Activated CD8-positive, alpha-beta T cell treated with anti-CD3 and anti-CD28 coated beads for 36 hours (primary cell): Measurements from ENCODE around the gene HHATL. TPM values are rescaled to one million over a fixed set of nuclear protein-coding genes. Genes with fewer than 3 reads are reported as not detected.
"Not testable (repeated sequence)": the region's sequence is repeated elsewhere in the genome, so short reads cannot be mapped to it uniquely, and the experiment has no call there.

Experiments used
- ATAC-seq: fragments of 200-7000 bp; cut with Tn5 transposase; one replicate; pipeline ENCODE4 v1.10.0; 2021; ENCODE audit warnings: mild to moderate bottlenecking, moderate library complexity
- CTCF ChIA-PET: fragments of 350-600 bp; sonication (Branson Sonifier 250); formaldehyde crosslinking; loops from one replicate; lab custom pipeline; 2021; ENCODE audit warnings: antibody characterized with exemption; lab: Charles Lee
- POLR2A ChIA-PET: fragments of 350-600 bp; sonication (Branson Sonifier 250); formaldehyde crosslinking; loops from one replicate; lab custom pipeline; 2021; ENCODE audit warnings: antibody characterized with exemption; lab: Charles Lee
- DNase-seq: peaks from one replicate; pipeline ENCODE4 v3.0.0-alpha.2; 2020
- H3K27ac Mint-ChIP-seq: one replicate; pipeline ENCODE4 v1.8.0; 2021; ENCODE audit warnings: mild to moderate bottlenecking, mixed read lengths
- H3K27me3 Mint-ChIP-seq: one replicate; pipeline ENCODE4 v1.8.0; 2021; ENCODE audit warnings: mixed read lengths
- H3K36me3 Mint-ChIP-seq: one replicate; pipeline ENCODE4 v1.8.0; 2021; ENCODE audit warnings: low read depth, mixed read lengths
- H3K4me1 Mint-ChIP-seq: one replicate; pipeline ENCODE4 v1.8.0; 2021; ENCODE audit warnings: low read depth, mixed read lengths
- H3K4me3 Mint-ChIP-seq: one replicate; pipeline ENCODE4 v1.8.0; 2021; ENCODE audit warnings: mild to moderate bottlenecking, moderate library complexity, mixed read lengths
- H3K9me3 Mint-ChIP-seq: one replicate; pipeline ENCODE4 v1.8.0; 2021; ENCODE audit warnings: mixed read lengths
- intact Hi-C: fragments of 100-400 bp; cut with micrococcal nuclease; formaldehyde crosslinking; loops from one replicate; pipeline ENCODE4 v1.10.0; 2022
- total RNA-seq, 2 experiments: library from RNA; stranded (reverse); gene quantifications; one replicate each; pipeline ENCODE4 v1.2.3, GENCODE V29; 2021
- TF ChIP-seq, protein P1 (sequence below): fragments of 200-600 bp; IDR thresholded peaks from one replicate; pipeline ENCODE4 v1.8.0; 2022; ENCODE audit warnings: antibody characterized with exemption, mild to moderate bottlenecking

Gene HHATL
- total RNA-seq, 2 experiments from 2014 or later = not detected

DNA sequence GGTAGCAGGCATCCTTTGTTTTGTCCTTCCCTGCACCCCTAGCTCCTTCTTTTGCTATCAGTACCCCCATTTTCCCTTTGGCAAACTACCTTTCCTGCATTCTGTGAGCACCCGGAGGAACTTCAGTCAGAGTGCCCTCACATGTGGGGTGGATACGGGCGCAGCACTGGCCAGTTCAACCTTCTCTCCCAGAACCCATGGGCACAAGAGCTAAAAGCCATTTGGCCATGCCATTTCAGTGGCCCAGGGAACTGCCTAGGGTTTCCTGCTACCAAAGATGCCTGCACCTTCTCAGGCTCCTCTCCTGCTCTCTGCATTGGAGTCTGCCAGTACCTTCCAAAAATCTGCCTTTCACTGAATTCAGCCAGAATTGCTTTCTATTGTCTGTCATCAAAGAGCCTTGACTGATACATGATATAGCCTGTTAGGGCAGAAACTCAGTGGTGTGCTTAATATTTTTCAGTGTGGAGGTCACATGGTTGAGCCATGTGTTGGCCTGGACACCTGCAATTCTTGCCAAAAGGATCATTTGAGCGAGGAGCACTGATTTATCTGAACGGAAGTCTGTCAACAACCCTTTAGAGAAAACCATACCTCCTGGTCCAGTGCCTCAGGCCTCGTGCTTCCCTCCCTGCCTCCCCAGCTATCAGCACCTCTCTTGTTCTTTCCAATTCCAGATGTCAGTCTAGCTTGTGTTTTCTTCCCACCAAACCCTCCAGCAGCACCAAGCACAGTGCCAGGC is 27.0 kb upstream of the HHATL start:
- TF ChIP-seq, protein P1, sequence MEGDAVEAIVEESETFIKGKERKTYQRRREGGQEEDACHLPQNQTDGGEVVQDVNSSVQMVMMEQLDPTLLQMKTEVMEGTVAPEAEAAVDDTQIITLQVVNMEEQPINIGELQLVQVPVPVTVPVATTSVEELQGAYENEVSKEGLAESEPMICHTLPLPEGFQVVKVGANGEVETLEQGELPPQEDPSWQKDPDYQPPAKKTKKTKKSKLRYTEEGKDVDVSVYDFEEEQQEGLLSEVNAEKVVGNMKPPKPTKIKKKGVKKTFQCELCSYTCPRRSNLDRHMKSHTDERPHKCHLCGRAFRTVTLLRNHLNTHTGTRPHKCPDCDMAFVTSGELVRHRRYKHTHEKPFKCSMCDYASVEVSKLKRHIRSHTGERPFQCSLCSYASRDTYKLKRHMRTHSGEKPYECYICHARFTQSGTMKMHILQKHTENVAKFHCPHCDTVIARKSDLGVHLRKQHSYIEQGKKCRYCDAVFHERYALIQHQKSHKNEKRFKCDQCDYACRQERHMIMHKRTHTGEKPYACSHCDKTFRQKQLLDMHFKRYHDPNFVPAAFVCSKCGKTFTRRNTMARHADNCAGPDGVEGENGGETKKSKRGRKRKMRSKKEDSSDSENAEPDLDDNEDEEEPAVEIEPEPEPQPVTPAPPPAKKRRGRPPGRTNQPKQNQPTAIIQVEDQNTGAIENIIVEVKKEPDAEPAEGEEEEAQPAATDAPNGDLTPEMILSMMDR = no peak
- ATAC-seq = no peak
- POLR2A ChIA-PET = no interaction called here
- H3K4me1 Mint-ChIP-seq = no peaks in the 10 kb centered on the region
- H3K27ac Mint-ChIP-seq = no peak overlapping the region
- CTCF ChIA-PET = interaction anchor here (1.2 kb wide), 1 partner anchor 12 kb away, joined by 3 read pairs; no protein-coding TSS in a partner anchor
- no peaks in the 10 kb centered on the region for H3K36me3 Mint-ChIP-seq
- no peak overlapping the region for H3K4me3 Mint-ChIP-seq
- peaks cover 5% of the 10 kb centered on the region for H3K27me3 Mint-ChIP-seq
- no peak for DNase-seq
- intact Hi-C loops = no loop called here
- H3K9me3 Mint-ChIP-seq = no peaks in the 10 kb centered on the region

GRCh38 chr3:42728668-42729364 is 26.2 kb upstream of the HHATL start:
- Mint-ChIP-seq H3K4me1 (no peaks in the 10 kb centered on the region), H3K27ac (no peak overlapping the region), H3K4me3 (no peak overlapping the region), H3K27me3 (peaks cover 7% of the 10 kb centered on the region), H3K36me3 (no peaks in the 10 kb centered on the region), H3K9me3 (no peaks in the 10 kb centered on the region)
- ChIA-PET POLR2A (no interaction called here), CTCF (interaction anchor here (1.2 kb wide), 1 partner anchor 13 kb away, joined by 3 read pairs; no protein-coding TSS in a partner anchor)
- DNase-seq = no peak
- no peak for ATAC-seq
- TF ChIP-seq, protein P1 = no peak
- intact Hi-C loops = no loop called here

- ATAC-seq (no peak), DNase-seq (no peak)
- no peaks in the 10 kb centered on the region for H3K4me1 Mint-ChIP-seq
- peaks cover 7% of the 10 kb centered on the region for H3K27me3 Mint-ChIP-seq
- ChIA-PET POLR2A (no interaction called here), CTCF (no interaction called here)
- TF ChIP-seq, protein P1 = no peak
- no peak overlapping the region for H3K27ac Mint-ChIP-seq
- no peaks in the 10 kb centered on the region for H3K36me3 Mint-ChIP-seq
- H3K4me3 Mint-ChIP-seq = no peak overlapping the region
- intact Hi-C loops = no loop called here
- H3K9me3 Mint-ChIP-seq = no peaks in the 10 kb centered on the region
Measured at GRCh38 chr3:42728056-42728455, 25.5 kb upstream of the HHATL start.

- ATAC-seq = no peak
- Mint-ChIP-seq H3K4me3 (no peak overlapping the region), H3K27me3 (peaks cover 7% of the 10 kb centered on the region), H3K27ac (no peak overlapping the region), H3K4me1 (no peaks in the 10 kb centered on the region), H3K9me3 (no peaks in the 10 kb centered on the region), H3K36me3 (no peaks in the 10 kb centered on the region)
- ChIA-PET POLR2A (interaction anchor here (0.7 kb wide), 1 partner anchor 90 kb away, joined by 3 read pairs; no protein-coding TSS in a partner anchor), CTCF (no interaction called here)
- TF ChIP-seq, protein P1 = no peak
- no peak for DNase-seq
- intact Hi-C loops = no loop called here
Measured at GRCh38 chr3:42725454-42725853, 22.9 kb upstream of the HHATL start.

- DNase-seq (no peak), ATAC-seq (no peak)
- CTCF ChIA-PET = no interaction called here
- intact Hi-C loops = no loop called here
- H3K36me3 Mint-ChIP-seq = no peaks in the 10 kb centered on the region
- no peak overlapping the region for H3K4me3 Mint-ChIP-seq
- H3K27me3 Mint-ChIP-seq = peaks cover 7% of the 10 kb centered on the region
- H3K27ac Mint-ChIP-seq = no peak overlapping the region
- H3K4me1 Mint-ChIP-seq = no peaks in the 10 kb centered on the region
- TF ChIP-seq, protein P1 = no peak
- H3K9me3 Mint-ChIP-seq = no peaks in the 10 kb centered on the region
- POLR2A ChIA-PET = no interaction called here
Measured at GRCh38 chr3:42723219-42723618, 20.6 kb upstream of the HHATL start.

DNA sequence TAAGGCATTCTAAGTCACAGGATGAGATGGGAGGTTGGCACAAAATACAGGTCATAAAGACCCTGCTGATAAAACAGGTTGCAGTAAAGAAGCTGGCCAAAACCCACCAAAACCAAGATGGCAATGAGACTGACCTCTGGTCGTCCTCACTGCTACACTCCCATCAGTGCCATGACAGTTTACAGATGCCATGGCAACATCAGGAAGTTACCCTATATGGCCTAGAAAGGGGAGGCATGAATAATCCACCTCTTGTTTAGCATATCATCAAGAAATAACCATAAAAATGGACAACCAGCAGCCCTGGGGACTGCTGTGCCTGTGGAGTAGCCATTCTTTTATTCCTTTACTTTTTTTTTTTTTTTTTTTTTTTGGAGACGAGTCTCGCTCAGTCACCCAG is 19.8 kb upstream of the HHATL start:
- POLR2A ChIA-PET, H3K36me3 Mint-ChIP-seq, H3K27ac Mint-ChIP-seq, H3K9me3 Mint-ChIP-seq, H3K4me3 Mint-ChIP-seq, DNase-seq, intact Hi-C loops, H3K4me1 Mint-ChIP-seq, H3K27me3 Mint-ChIP-seq, ATAC-seq: not testable (repeated sequence)
- CTCF ChIA-PET = interaction anchor here (1.8 kb wide), 1 partner anchor 10 kb away, joined by 4 read pairs; no protein-coding TSS in a partner anchor
